T-helper 1 cell (primary cell): ENCODE results near the gene NKX2-2.
A peak's percentile ranks its signal among the peaks of the same experiment; 100 is the strongest.
"Not testable (repeated sequence)": the region's sequence is repeated elsewhere in the genome, so short reads cannot be mapped to it uniquely, and the experiment has no call there.

Source experiments
- DNase-seq, 5 donors: peaks; one replicate each; pipeline ENCODE4 v3.0.0-alpha.2; 2012 to 2020

The NKX2-2 gene

GRCh38 chr20:21508230-21509078 is 5.4 kb downstream of the NKX2-2 start:
- DNase-seq, result no peak

- no peak for DNase-seq
Measured at GRCh38 chr20:21507400-21508229, 6.2 kb downstream of the NKX2-2 start.

- DNase-seq, result peak; percentile 28 to 57 (median 49)
Measured at GRCh38 chr20:21505810-21506530, 7.9 kb downstream of the NKX2-2 start.

GRCh38 chr20:21505161-21505809 is 8.6 kb downstream of the NKX2-2 start:
- peak; percentile 42 to 77 (median 56) for DNase-seq

- no peak for DNase-seq
Measured at GRCh38 chr20:21504323-21504722, 9.5 kb downstream of the NKX2-2 start.

GRCh38 chr20:21503345-21503744 is 10.5 kb downstream of the NKX2-2 start:
- DNase-seq, result no peak

- no peak for DNase-seq
Measured at GRCh38 chr20:21501184-21501583, 12.7 kb downstream of the NKX2-2 start.

GRCh38 chr20:21500599-21500998 is 13.3 kb downstream of the NKX2-2 start:
- DNase-seq, result no peak

GRCh38 chr20:21499641-21500040 is 14.2 kb downstream of the NKX2-2 start:
- no peak for DNase-seq

- DNase-seq, result no peak
Measured at GRCh38 chr20:21498635-21499034, 15.2 kb downstream of the NKX2-2 start.

GRCh38 chr20:21498195-21498594 is 15.7 kb downstream of the NKX2-2 start:
- no peak for DNase-seq

- DNase-seq, result no peak
Measured at GRCh38 chr20:21496452-21496851, 17.4 kb downstream of the NKX2-2 start.

- DNase-seq, result no peak
Measured at GRCh38 chr20:21493049-21493448, 20.8 kb downstream of the NKX2-2 start.

GRCh38 chr20:21490105-21490504 is 23.8 kb downstream of the NKX2-2 start:
- DNase-seq, result no peak

- not testable (repeated sequence) for DNase-seq
Measured at GRCh38 chr20:21480144-21480543, 33.7 kb downstream of the NKX2-2 start.

- no peak for DNase-seq
Measured at GRCh38 chr20:21465799-21466198, 48.1 kb downstream of the NKX2-2 start.

- no peak for DNase-seq
Measured at GRCh38 chr20:21464916-21465315, 48.9 kb downstream of the NKX2-2 start.
